ENCODE results near the gene LRRC74B.

LRRC74B gene

DNA sequence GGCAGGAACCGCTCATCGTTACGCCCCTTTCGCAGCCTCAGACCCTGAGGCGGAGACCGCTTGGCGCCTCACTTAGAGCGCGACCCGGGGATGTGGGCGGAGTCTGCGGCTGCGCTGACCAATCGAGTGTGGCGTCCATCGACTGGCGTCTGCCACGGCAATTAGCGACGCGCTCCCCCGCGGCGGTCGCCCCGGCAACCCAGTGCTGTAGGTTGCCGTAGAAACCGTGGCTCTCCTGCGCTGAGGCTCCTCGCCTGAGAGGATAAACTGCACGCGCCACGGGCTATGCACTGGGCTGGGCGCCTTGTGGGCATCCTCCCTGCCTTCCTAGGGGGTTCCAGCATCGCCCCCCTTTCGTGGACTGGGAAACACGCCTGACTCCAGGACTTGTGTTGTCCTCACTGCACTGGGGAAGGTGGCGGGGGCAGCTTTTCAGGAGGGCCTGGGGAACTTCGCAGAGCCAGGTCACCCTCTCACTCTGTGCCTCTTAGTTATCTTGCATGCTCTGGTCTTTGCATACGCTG is 31.5 kb upstream of the LRRC74B start:
- peak; percentile 84 for DNase-seq

- DNase-seq = peak; percentile 41
Measured at GRCh38 chr22:21014726-21015465, 30.9 kb upstream of the LRRC74B start, which contains the start of gene P2RX6. TSS of gene P2RX6 (plus strand) at chr22:21015165. CDS start at chr22:21015175, 10 bp downstream.

DNA sequence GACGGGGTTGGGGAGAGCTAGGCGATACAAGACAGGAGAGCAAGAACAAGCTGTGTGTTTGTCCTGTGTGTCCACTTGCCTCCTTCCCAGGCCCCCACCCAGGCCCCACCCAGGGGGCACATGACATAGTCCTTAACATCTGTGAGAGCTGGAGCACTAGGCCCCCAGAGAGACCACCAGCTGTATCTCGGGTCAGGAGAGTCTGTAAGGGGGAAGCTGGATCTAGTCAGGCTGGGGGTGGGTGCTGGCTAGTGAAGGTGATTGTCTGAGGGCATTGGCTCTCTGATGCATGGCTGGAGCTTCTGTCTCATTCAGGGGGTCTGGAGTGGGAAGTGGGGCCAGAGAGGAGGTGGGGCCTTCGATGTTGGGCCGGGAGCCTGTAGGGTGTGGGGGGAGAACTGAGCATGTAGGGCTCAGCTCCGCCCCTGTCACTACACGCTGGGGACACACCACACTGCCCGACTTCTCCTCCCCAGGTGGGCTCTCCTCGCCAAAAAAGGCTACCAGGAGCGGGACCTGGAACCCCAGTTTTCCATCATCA is 30.2 kb upstream of the LRRC74B start:
- DNase-seq = no peak

GRCh38 chr22:21016644-21017420 is 28.9 kb upstream of the LRRC74B start:
- DNase-seq = no peak

- no peak for DNase-seq
Measured at GRCh38 chr22:21018314-21018713, 27.4 kb upstream of the LRRC74B start.

- no peak for DNase-seq
Measured at GRCh38 chr22:21020802-21021429, 24.8 kb upstream of the LRRC74B start.

- DNase-seq = no peak
Measured at GRCh38 chr22:21022507-21022906, 23.2 kb upstream of the LRRC74B start.

- DNase-seq = no peak
Measured at GRCh38 chr22:21022955-21023614, 22.7 kb upstream of the LRRC74B start.

GRCh38 chr22:21025266-21025665 is 20.5 kb upstream of the LRRC74B start:
- DNase-seq = no peak

DNA sequence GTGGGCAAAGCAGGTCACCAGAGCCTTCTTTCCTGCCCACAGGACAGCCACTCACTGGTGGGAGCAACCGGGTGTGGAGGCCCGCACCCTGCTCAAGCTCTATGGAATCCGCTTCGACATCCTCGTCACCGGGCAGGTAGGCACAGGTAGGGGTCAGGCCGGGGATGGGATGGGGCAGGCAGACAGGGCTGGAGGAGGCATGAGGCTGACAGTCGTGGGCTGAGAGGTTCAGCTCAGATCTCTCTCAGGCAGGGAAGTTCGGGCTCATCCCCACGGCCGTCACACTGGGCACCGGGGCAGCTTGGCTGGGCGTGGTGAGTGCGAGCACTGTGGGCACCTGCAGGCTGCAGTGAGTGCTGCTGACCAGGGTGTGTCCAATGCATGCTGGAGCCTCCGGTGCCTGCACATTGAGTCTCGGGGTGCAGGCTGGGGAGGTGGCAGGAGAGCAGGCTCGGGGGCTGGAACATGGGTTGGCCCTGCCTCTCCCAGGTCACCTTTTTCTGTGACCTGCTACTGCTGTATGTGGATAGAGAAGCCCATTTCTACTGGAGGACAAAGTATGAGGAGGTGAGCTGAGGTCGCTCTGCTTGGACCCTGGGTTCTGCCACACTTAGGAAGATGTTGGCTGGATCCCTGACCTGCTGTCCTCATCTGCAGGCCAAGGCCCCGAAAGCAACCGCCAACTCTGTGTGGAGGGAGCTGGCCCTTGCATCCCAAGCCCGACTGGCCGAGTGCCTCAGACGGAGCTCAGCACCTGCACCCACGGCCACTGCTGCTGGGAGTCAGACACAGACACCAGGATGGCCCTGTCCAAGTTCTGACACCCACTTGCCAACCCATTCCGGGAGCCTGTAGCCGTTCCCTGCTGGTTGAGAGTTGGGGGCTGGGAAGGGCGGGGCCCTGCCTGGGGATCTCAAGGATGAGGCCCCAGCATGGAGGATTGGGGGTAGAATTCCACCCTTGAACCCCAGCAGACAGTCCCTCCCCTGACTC is 19.7 kb upstream of the LRRC74B start:
- DNase-seq = no peak

- peak; percentile 76 for DNase-seq
Measured at GRCh38 chr22:21026783-21027692, 18.7 kb upstream of the LRRC74B start.

- DNase-seq = peak; percentile 70
Measured at GRCh38 chr22:21028277-21029251, 17.2 kb upstream of the LRRC74B start.

GRCh38 chr22:21029486-21030025 is 16.2 kb upstream of the LRRC74B start:
- DNase-seq = no peak

- DNase-seq = no peak
Measured at GRCh38 chr22:21030032-21030431, 15.7 kb upstream of the LRRC74B start.

GRCh38 chr22:21030621-21031544 is 14.9 kb upstream of the LRRC74B start:
- no peak for DNase-seq

DNA sequence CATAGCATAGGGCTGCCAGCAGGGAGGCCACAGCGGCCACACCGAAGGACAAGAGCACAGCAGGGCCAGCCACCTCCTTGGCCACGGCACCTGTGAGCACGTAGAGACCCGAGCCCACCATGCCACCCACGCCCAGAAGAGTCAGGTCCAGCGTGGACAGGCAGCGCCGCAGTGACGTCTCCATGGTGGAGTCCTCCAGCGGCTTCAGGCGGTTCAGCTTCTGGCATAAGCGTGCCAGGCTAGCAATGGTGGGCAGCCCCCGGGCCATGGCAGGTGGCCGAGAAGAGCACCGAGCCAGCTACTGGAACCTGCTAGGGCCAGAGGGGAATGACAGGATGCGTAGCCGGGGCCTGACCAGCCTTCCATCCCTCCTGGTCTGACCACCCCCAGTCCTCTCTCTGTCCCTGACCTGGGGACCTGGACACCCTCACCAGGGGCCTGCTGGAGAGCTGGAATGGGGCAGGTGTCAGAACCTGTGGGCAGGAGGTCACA is 14.2 kb upstream of the LRRC74B start:
- DNase-seq = no peak
